ENCODE measurements around the gene VOPP1. TPM values are rescaled to one million over a fixed set of nuclear protein-coding genes. Genes with fewer than 3 reads are reported as not detected.
A peak's percentile ranks its signal among the peaks of the same experiment; 100 is the strongest.

The VOPP1 gene
- total and polyA plus RNA-seq, 4 experiments from 2014 or later = 43.0 to 98.7 (median 90.7) TPM

DNA sequence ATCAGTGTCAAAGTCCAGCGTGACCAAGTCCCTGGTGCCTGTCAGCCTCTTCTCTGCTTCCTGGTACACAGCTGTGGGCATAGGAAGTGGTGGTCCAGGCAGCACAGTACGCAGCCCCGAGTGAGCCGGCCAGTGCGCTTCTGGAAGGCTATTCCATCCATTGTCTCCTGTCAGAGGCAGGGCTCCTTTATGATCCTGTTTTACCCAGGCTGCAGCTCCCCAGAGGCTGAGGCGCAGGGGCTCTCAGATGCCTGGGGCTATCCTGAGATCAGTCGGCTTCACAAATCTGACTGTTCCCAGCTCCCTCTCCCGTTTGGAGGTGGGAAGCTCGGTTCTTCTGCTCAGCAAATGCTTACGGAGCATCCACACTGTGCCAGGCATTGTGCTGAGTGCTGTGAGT lies 136.8 kb downstream of the VOPP1 start:
- Mint-ChIP-seq H3K36me3 (peaks cover 0 to 1% of the 10 kb centered on the region in 2 donors), H3K4me3 (no peak overlapping the region), H3K27ac (peak overlapping the region in 4 of 7 donors; percentile 19 to 61 (median 32)), H3K4me1 (peaks cover 34 to 60% (median 43%) of the 10 kb centered on the region in 4 donors), H3K9me3 (peaks cover 0 to 2% (median 0%) of the 10 kb centered on the region in 8 donors), H3K27me3 (no peaks in the 10 kb centered on the region)
- ChIA-PET CTCF (ENCODE audit: partially characterized antibody) (interaction anchor here (1.0 to 2.1 kb wide), 4 partner anchors 20 to 162 kb away, joined by 3 to 9 read pairs (median 6); no protein-coding TSS in a partner anchor), POLR2A (ENCODE audit: partially characterized antibody) (interaction anchor here (1.1 to 1.6 kb wide), 2 partner anchors 17 to 33 kb away, joined by 3 to 4 read pairs; no protein-coding TSS in a partner anchor)
- no peaks in the 10 kb centered on the region for H3K36me3 ChIP-seq (ENCODE audit: insufficient read depth, low read length)
- no peak for DNase-seq
- no peaks in the 10 kb centered on the region for H3K27me3 ChIP-seq (ENCODE audit: insufficient read depth, low read length)
- H3K9me3 ChIP-seq (ENCODE audit: control insufficient read depth in 1 of 2, low read length in 2 of 2) = no peaks in the 10 kb centered on the region
- intact Hi-C loops (cut with micrococcal nuclease) = no loop called here
- no peak overlapping the region for H3K27ac ChIP-seq (ENCODE audit: low read depth, low read length)
- H3K4me1 ChIP-seq (ENCODE audit: insufficient read depth, low read length) = peaks cover 48% of the 10 kb centered on the region
- H3K4me3 ChIP-seq (ENCODE audit: low read length in 2 of 2) = no peak overlapping the region

GRCh38 chr7:55432939-55433784 lies 139.1 kb downstream of the VOPP1 start:
- no peaks in the 10 kb centered on the region for H3K36me3 ChIP-seq (ENCODE audit: insufficient read depth, low read length)
- ChIA-PET POLR2A (ENCODE audit: partially characterized antibody) (interaction anchor here (1.5 to 2.3 kb wide), 2 partner anchors 36 to 140 kb away, joined by 6 to 8 read pairs; no protein-coding TSS in a partner anchor), CTCF (ENCODE audit: partially characterized antibody) (interaction anchor here (0.6 to 5.8 kb wide), 19 partner anchors 9 to 529 kb away, joined by 3 to 47 read pairs (median 4); no protein-coding TSS in a partner anchor)
- Mint-ChIP-seq H3K27me3 (no peaks in the 10 kb centered on the region), H3K4me1 (peaks cover 18 to 37% (median 23%) of the 10 kb centered on the region in 4 donors), H3K36me3 (peaks cover 0 to 1% of the 10 kb centered on the region in 2 donors), H3K27ac (peak overlapping the region in 1 of 7 donors; percentile 59), H3K4me3 (no peak overlapping the region), H3K9me3 (no peaks in the 10 kb centered on the region)
- H3K9me3 ChIP-seq (ENCODE audit: control insufficient read depth in 1 of 2, low read length in 2 of 2) = no peaks in the 10 kb centered on the region
- intact Hi-C loops (cut with micrococcal nuclease) = loop anchor here (1.0 to 2.0 kb wide), 3 partner anchors 42 to 165 kb away; no protein-coding TSS in a partner anchor
- H3K4me3 ChIP-seq (ENCODE audit: low read length in 2 of 2) = no peak overlapping the region
- H3K4me1 ChIP-seq (ENCODE audit: insufficient read depth, low read length) = peaks cover 27% of the 10 kb centered on the region
- no peak overlapping the region for H3K27ac ChIP-seq (ENCODE audit: low read depth, low read length)
- no peaks in the 10 kb centered on the region for H3K27me3 ChIP-seq (ENCODE audit: insufficient read depth, low read length)
- peak in 4 of 5 donors; percentile 34 to 45 (median 40) for DNase-seq

- Mint-ChIP-seq H3K36me3 (peaks cover 0 to 3% of the 10 kb centered on the region in 2 donors), H3K4me3 (no peak overlapping the region), H3K9me3 (no peaks in the 10 kb centered on the region), H3K27me3 (no peaks in the 10 kb centered on the region), H3K27ac (peak overlapping the region in 1 of 7 donors; percentile 46), H3K4me1 (peaks cover 15 to 33% (median 20%) of the 10 kb centered on the region in 4 donors)
- Histone ChIP-seq H3K36me3 (ENCODE audit: insufficient read depth, low read length) (no peaks in the 10 kb centered on the region), H3K4me3 (ENCODE audit: low read length in 2 of 2) (no peak overlapping the region), H3K4me1 (ENCODE audit: insufficient read depth, low read length) (peaks cover 27% of the 10 kb centered on the region), H3K9me3 (ENCODE audit: control insufficient read depth in 1 of 2, low read length in 2 of 2) (no peaks in the 10 kb centered on the region), H3K27me3 (ENCODE audit: insufficient read depth, low read length) (no peaks in the 10 kb centered on the region), H3K27ac (ENCODE audit: low read depth, low read length) (no peak overlapping the region)
- intact Hi-C loops (cut with micrococcal nuclease) = loop anchor here (2.0 kb wide), 1 partner anchor 42 kb away; no protein-coding TSS in a partner anchor
- DNase-seq = no peak
- POLR2A ChIA-PET (ENCODE audit: partially characterized antibody) = interaction anchor here (2.3 kb wide), 1 partner anchor 141 kb away, joined by 6 read pairs; no protein-coding TSS in a partner anchor
- CTCF ChIA-PET (ENCODE audit: partially characterized antibody) = interaction anchor here (0.8 to 5.8 kb wide), 15 partner anchors 10 to 165 kb away, joined by 3 to 47 read pairs (median 5); no protein-coding TSS in a partner anchor
Observed at GRCh38 chr7:55432506-55432905, 139.8 kb downstream of the VOPP1 start.

DNA sequence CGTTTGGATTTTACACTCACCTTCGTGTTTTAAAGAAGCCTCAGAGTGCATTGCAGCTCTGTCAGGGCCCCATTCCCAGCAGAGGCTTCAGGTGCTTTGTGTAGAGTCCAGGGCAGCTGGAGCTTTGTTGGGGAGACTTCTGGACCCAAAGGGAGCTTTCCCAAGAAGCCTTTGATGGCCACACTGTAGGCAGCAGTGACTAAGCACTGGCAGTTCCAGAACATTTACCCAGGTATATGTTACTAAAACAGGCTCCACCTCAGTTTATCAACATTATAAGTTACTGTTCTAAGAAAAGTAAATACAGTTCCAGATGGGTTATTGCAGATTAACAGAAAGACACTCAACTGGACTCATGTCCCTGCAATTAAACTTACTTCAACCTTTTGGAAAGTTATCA lies 140.4 kb downstream of the VOPP1 start:
- Histone ChIP-seq H3K4me3 (ENCODE audit: low read length in 2 of 2) (no peak overlapping the region), H3K27me3 (ENCODE audit: insufficient read depth, low read length) (no peaks in the 10 kb centered on the region), H3K4me1 (ENCODE audit: insufficient read depth, low read length) (peaks cover 22% of the 10 kb centered on the region), H3K36me3 (ENCODE audit: insufficient read depth, low read length) (no peaks in the 10 kb centered on the region), H3K27ac (ENCODE audit: low read depth, low read length) (no peak overlapping the region), H3K9me3 (ENCODE audit: control insufficient read depth in 1 of 2, low read length in 2 of 2) (no peaks in the 10 kb centered on the region)
- Mint-ChIP-seq H3K27me3 (no peaks in the 10 kb centered on the region), H3K4me1 (peaks cover 12 to 27% (median 15%) of the 10 kb centered on the region in 4 donors), H3K36me3 (peaks cover 0 to 5% of the 10 kb centered on the region in 2 donors), H3K9me3 (no peaks in the 10 kb centered on the region), H3K27ac (peak overlapping the region in 1 of 7 donors; percentile 3), H3K4me3 (no peak overlapping the region)
- POLR2A ChIA-PET (ENCODE audit: partially characterized antibody) = no interaction called here
- no peak for DNase-seq
- CTCF ChIA-PET (ENCODE audit: partially characterized antibody) = interaction anchor here (0.8 to 5.8 kb wide), 13 partner anchors 11 to 166 kb away, joined by 3 to 47 read pairs (median 5); no protein-coding TSS in a partner anchor
- intact Hi-C loops (cut with micrococcal nuclease) = loop anchor here (2.0 kb wide), 1 partner anchor 43 kb away; no protein-coding TSS in a partner anchor

- Histone ChIP-seq H3K4me3 (ENCODE audit: low read length in 2 of 2) (no peak overlapping the region), H3K27me3 (ENCODE audit: insufficient read depth, low read length) (no peaks in the 10 kb centered on the region), H3K36me3 (ENCODE audit: insufficient read depth, low read length) (no peaks in the 10 kb centered on the region), H3K27ac (ENCODE audit: low read depth, low read length) (no peak overlapping the region), H3K4me1 (ENCODE audit: insufficient read depth, low read length) (peaks cover 10% of the 10 kb centered on the region), H3K9me3 (ENCODE audit: control insufficient read depth in 1 of 2, low read length in 2 of 2) (no peaks in the 10 kb centered on the region)
- CTCF ChIA-PET (ENCODE audit: partially characterized antibody) = interaction anchor here (1.0 to 5.8 kb wide), 3 partner anchors 12 to 168 kb away, joined by 3 to 47 read pairs (median 4); no protein-coding TSS in a partner anchor
- H3K27me3 Mint-ChIP-seq = no peaks in the 10 kb centered on the region
- H3K36me3 Mint-ChIP-seq = peaks cover 14 to 22% of the 10 kb centered on the region in 2 donors
- intact Hi-C loops (cut with micrococcal nuclease) = no loop called here
- POLR2A ChIA-PET (ENCODE audit: partially characterized antibody) = no interaction called here
- no peak for DNase-seq
- H3K4me3 Mint-ChIP-seq = no peak overlapping the region
- peak overlapping the region in 2 of 7 donors; percentile 30 to 49 for H3K27ac Mint-ChIP-seq
- no peaks in the 10 kb centered on the region for H3K9me3 Mint-ChIP-seq
- H3K4me1 Mint-ChIP-seq = peaks cover 4 to 12% (median 6%) of the 10 kb centered on the region in 4 donors
Observed at GRCh38 chr7:55429835-55430499, 142.3 kb downstream of the VOPP1 start.

- no peak for DNase-seq
- Mint-ChIP-seq H3K4me1 (peaks cover 0 to under 1% (median under 1%) of the 10 kb centered on the region in 4 donors), H3K36me3 (peaks cover 17 to 23% of the 10 kb centered on the region in 2 donors), H3K27me3 (no peaks in the 10 kb centered on the region), H3K27ac (no peak overlapping the region), H3K9me3 (no peaks in the 10 kb centered on the region), H3K4me3 (no peak overlapping the region)
- ChIA-PET CTCF (ENCODE audit: partially characterized antibody) (interaction anchor here (1.1 to 3.4 kb wide), 5 partner anchors 12 to 170 kb away, joined by 3 to 18 read pairs (median 3); no protein-coding TSS in a partner anchor), POLR2A (ENCODE audit: partially characterized antibody) (no interaction called here)
- H3K9me3 ChIP-seq (ENCODE audit: control insufficient read depth in 1 of 2, low read length in 2 of 2) = no peaks in the 10 kb centered on the region
- H3K4me1 ChIP-seq (ENCODE audit: insufficient read depth, low read length) = peaks cover under 1% of the 10 kb centered on the region
- H3K27me3 ChIP-seq (ENCODE audit: insufficient read depth, low read length) = no peaks in the 10 kb centered on the region
- H3K36me3 ChIP-seq (ENCODE audit: insufficient read depth, low read length) = no peaks in the 10 kb centered on the region
- H3K4me3 ChIP-seq (ENCODE audit: low read length in 2 of 2) = no peak overlapping the region
- intact Hi-C loops (cut with micrococcal nuclease) = no loop called here
- no peak overlapping the region for H3K27ac ChIP-seq (ENCODE audit: low read depth, low read length)
Observed at GRCh38 chr7:55427800-55428199, 144.5 kb downstream of the VOPP1 start.

Data from CD4-positive, alpha-beta memory T cell (primary cell).